Glomerular visceral epithelial cell (primary cell): ENCODE data around the gene PDCD1.

Experiments used
- DNase-seq: peaks from one replicate; pipeline ENCODE4 v3.0.0-alpha.2; 2016; ENCODE audit errors: extremely low spot score

PDCD1 gene

GRCh38 chr2:241865416-241865956, 6.8 kb upstream of the PDCD1 start:
- DNase-seq: no peak

- no peak for DNase-seq
Measured at GRCh38 chr2:241864850-241865213, 6.1 kb upstream of the PDCD1 start.

- DNase-seq: no peak
Measured at GRCh38 chr2:241864168-241864849, 5.6 kb upstream of the PDCD1 start.

- DNase-seq: no peak
Measured at GRCh38 chr2:241863536-241863954, 4.9 kb upstream of the PDCD1 start.

- no peak for DNase-seq
Measured at GRCh38 chr2:241862775-241863535, 4.3 kb upstream of the PDCD1 start.

GRCh38 chr2:241862093-241862492, 3.4 kb upstream of the PDCD1 start:
- no peak for DNase-seq

- DNase-seq: no peak
Measured at GRCh38 chr2:241861264-241861663, 2.6 kb upstream of the PDCD1 start.

GRCh38 chr2:241860184-241861078, 1.7 kb upstream of the PDCD1 start:
- no peak for DNase-seq

GRCh38 chr2:241859436-241860183, 916 bp upstream of the PDCD1 start:
- DNase-seq: no peak

GRCh38 chr2:241859017-241859435, 332 bp upstream of the PDCD1 start:
- no peak for DNase-seq

GRCh38 chr2:241857572-241858121, 1.0 kb downstream of the PDCD1 start:
- no peak for DNase-seq

- no peak for DNase-seq
Measured at GRCh38 chr2:241857041-241857541, 1.6 kb downstream of the PDCD1 start.

- no peak for DNase-seq
Measured at GRCh38 chr2:241855888-241856422, 2.7 kb downstream of the PDCD1 start.

GRCh38 chr2:241855245-241855887, 3.3 kb downstream of the PDCD1 start:
- DNase-seq: no peak

GRCh38 chr2:241854342-241855244, 4.1 kb downstream of the PDCD1 start:
- no peak for DNase-seq

GRCh38 chr2:241853651-241854341, 4.9 kb downstream of the PDCD1 start:
- peak; percentile 17 for DNase-seq

- DNase-seq: no peak
Measured at GRCh38 chr2:241852981-241853631, 5.6 kb downstream of the PDCD1 start.
